Measurements from ENCODE around the gene PRR9. TPM values are rescaled to one million over a fixed set of nuclear protein-coding genes. Genes with fewer than 3 reads are reported as not detected.

Gene PRR9
- total RNA-seq, 4 donors from 2014 or later, result not detected

DNA sequence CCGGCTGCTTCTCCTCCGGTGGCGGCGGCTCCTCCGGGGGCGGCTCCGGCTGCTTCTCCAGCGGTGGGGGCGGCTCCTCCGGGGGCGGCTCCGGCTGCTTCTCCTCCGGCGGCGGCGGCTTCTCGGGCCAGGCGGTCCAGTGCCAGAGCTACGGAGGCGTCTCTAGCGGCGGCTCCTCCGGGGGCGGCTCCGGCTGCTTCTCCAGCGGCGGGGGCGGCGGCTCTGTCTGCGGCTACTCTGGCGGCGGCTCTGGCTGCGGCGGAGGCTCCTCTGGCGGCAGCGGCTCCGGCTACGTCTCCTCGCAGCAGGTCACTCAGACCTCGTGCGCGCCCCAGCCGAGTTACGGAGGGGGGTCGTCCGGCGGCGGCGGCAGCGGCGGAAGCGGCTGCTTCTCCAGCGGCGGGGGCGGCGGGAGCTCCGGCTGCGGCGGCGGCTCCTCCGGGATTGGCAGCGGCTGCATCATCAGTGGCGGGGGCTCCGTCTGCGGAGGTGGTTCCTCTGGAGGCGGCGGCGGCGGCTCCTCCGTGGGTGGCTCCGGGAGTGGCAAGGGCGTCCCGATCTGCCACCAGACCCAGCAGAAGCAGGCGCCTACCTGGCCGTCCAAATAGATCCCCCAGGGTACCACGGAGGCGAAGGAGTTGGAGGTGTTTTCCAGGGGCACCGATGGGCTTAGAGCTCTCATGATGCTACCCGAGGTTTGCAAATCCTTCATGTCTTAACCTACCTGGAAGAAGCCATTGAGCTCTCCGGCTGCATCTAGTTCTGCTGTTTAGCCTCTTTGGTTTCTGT lies 44.1 kb downstream of the PRR9 start:
- whole genome bisulfite sequencing, 2 donors, result 5 to 18% methylated on average over 2 to 3 of the region's 80 CpGs
- peaks cover 0 to 67% (median 0%) of the 10 kb centered on the region in 4 donors for H3K27me3 ChIP-seq
- TF ChIP-seq POLR2A (IDR thresholded peaks at IDR 0.05), result no peak
- TF ChIP-seq, protein P1, sequence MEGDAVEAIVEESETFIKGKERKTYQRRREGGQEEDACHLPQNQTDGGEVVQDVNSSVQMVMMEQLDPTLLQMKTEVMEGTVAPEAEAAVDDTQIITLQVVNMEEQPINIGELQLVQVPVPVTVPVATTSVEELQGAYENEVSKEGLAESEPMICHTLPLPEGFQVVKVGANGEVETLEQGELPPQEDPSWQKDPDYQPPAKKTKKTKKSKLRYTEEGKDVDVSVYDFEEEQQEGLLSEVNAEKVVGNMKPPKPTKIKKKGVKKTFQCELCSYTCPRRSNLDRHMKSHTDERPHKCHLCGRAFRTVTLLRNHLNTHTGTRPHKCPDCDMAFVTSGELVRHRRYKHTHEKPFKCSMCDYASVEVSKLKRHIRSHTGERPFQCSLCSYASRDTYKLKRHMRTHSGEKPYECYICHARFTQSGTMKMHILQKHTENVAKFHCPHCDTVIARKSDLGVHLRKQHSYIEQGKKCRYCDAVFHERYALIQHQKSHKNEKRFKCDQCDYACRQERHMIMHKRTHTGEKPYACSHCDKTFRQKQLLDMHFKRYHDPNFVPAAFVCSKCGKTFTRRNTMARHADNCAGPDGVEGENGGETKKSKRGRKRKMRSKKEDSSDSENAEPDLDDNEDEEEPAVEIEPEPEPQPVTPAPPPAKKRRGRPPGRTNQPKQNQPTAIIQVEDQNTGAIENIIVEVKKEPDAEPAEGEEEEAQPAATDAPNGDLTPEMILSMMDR (IDR thresholded peaks at IDR 0.05), result no peak

DNA sequence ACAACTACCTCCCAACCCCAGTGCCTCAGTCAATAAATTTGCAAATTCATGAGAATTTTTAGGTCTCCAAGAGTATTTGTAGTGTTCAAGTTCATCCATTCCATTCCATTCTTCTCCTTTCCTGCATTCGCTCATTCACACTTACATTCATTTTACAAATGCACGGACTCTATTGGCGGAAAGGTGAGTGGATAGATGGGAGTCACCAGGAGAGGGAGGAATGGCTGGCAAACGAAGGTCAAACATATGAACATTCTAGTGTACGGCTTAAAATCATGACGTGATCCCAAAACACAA lies 44.6 kb downstream of the PRR9 start:
- H3K9me3 ChIP-seq, result no peaks in the 10 kb centered on the region
- no peak for DNase-seq
- TF ChIP-seq, protein P1 (IDR thresholded peaks at IDR 0.05), result no peak
- TF ChIP-seq POLR2A (IDR thresholded peaks at IDR 0.05), result no peak
- peaks cover 0 to 71% (median 0%) of the 10 kb centered on the region in 4 donors for H3K27me3 ChIP-seq
- H3K4me1 ChIP-seq, result peaks cover 7 to 26% (median 14%) of the 10 kb centered on the region in 3 donors
- no peak overlapping the region for H3K27ac ChIP-seq
- peak overlapping the region; percentile 34 to 71 (median 44) for H3K4me3 ChIP-seq
- WGBS, 2 donors, result 45 to 57% methylated on average over 6 of the region's 6 CpGs
- intact Hi-C loops (cut with DNase I), result no loop called here
- no peaks in the 10 kb centered on the region for H3K36me3 ChIP-seq

More for the DNA sequence above, 44.1 kb downstream of the PRR9 start:
- Histone ChIP-seq H3K4me3 (peak overlapping the region; percentile 34 to 71 (median 44)), H3K9me3 (no peaks in the 10 kb centered on the region), H3K36me3 (no peaks in the 10 kb centered on the region), H3K4me1 (peaks cover 7 to 26% (median 14%) of the 10 kb centered on the region in 3 donors), H3K27ac (no peak overlapping the region)
- intact Hi-C loops (cut with DNase I), result no loop called here
- no peak for DNase-seq

DNA sequence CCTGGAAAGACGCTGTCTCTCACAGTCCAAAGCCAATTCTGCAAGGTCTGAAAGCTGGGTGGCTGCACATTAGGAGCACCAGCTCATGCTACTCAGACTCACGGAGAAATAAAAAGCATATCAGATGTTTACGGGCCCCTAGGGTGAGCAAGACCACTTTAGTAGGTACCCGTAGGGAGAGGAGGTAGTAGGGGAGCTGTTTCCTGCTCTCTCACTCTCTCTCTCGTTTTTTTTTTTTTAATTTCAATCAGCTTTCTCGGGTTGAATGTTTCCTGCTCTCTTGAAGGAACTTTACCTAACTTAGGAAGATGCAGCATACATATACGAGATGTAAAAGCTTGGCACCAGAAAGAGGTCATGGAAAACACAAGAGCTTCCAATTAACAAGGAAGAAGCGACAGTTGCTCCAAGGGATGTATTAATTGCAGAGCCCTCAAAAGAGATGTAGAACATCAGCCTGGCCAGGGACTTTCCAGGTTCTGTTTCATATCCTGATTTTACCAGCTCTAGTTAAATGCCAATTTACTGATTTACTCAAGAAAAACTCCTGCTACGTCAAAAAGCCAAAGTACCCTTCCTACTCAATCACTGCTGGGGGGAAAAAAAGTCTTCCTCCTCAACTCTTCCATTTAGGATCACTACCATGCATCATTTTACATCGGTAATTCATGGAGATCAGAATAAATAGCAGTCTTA lies 45.2 kb downstream of the PRR9 start:
- peak overlapping the region in 2 of 4 donors; percentile 53 to 71 for H3K4me3 ChIP-seq
- H3K9me3 ChIP-seq, result no peaks in the 10 kb centered on the region
- no peak overlapping the region for H3K27ac ChIP-seq
- intact Hi-C loops (cut with DNase I), result no loop called here
- WGBS, 2 donors, result 23 to 27% methylated on average over 10 of the region's 10 CpGs
- peaks cover 7 to 26% (median 14%) of the 10 kb centered on the region in 3 donors for H3K4me1 ChIP-seq
- DNase-seq, result no peak
- no peaks in the 10 kb centered on the region for H3K36me3 ChIP-seq
- peaks cover 0 to 76% (median 0%) of the 10 kb centered on the region in 4 donors for H3K27me3 ChIP-seq
- no peak for TF ChIP-seq POLR2A (IDR thresholded peaks at IDR 0.05)
- TF ChIP-seq, protein P1 (IDR thresholded peaks at IDR 0.05), result no peak

DNA sequence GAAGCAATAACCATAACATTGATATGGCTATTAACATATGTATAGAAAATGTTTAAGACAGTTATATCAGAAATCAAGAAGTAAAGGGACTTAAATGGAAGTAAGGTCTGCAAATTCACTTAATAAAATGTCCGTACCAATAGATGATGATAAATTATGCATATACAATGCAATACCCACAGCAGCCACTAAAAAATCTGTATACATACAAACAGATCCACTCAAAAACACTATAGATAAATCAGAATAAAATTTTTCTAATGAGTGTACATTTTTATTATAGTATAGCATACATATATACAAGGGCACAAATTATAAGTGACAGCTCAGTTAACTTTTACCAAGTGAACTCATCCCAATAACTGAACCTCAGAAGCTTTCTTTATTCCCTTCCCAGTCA lies 48.1 kb downstream of the PRR9 start:
- WGBS, 2 donors, result 72 to 79% methylated on average over 1 of the region's 1 CpG
- TF ChIP-seq, protein P1 (IDR thresholded peaks at IDR 0.05), result peak in 1 of 6 experiments; percentile 12
- TF ChIP-seq POLR2A (IDR thresholded peaks at IDR 0.05), result no peak
- no peak for DNase-seq
- Histone ChIP-seq H3K4me3 (no peak overlapping the region), H3K27ac (no peak overlapping the region), H3K9me3 (no peaks in the 10 kb centered on the region), H3K4me1 (peaks cover 7 to 25% (median 14%) of the 10 kb centered on the region in 3 donors), H3K36me3 (no peaks in the 10 kb centered on the region), H3K27me3 (peaks cover 0 to 75% (median 0%) of the 10 kb centered on the region in 4 donors)
- intact Hi-C loops (cut with DNase I), result no loop called here

Other genes with a start within 250 kb of the PRR9 start
- gene SPRR4, start 246.9 kb upstream of the PRR9 start, total RNA-seq, result 1 to 10 TPM in 2 of 4 donors, under 1 TPM in 1, not detected in 1; 0.64 to 6.4 (median 1.3) TPM
- 1,000 to 10,000 TPM in 1 of 4 donors, 100 to 1,000 TPM in 2, 10 to 100 TPM in 1; 57.4 to 1,951 (median 348) TPM for gene SPRR1A, start 233.5 kb upstream of the PRR9 start, total RNA-seq
- over 10,000 TPM in 1 of 4 donors, 1,000 to 10,000 TPM in 3; 7,283 to 22,357 (median 8,768) TPM for gene SPRR3, start 215.8 kb upstream of the PRR9 start, total RNA-seq
- gene SPRR1B, start 186.4 kb upstream of the PRR9 start, total RNA-seq, result 1,000 to 10,000 TPM in 1 of 4 donors, 100 to 1,000 TPM in 3; 102 to 3,090 (median 871) TPM
- 1,000 to 10,000 TPM in 1 of 4 donors, 100 to 1,000 TPM in 2, 1 to 10 TPM in 1; 8.2 to 1,680 (median 542) TPM for gene SPRR2D, start 176.5 kb upstream of the PRR9 start, total RNA-seq
- gene SPRR2A, start 160.1 kb upstream of the PRR9 start, total RNA-seq, result 1,000 to 10,000 TPM in 3 of 4 donors, 10 to 100 TPM in 1; 60.3 to 5,271 (median 1,851) TPM
- gene SPRR2B, start 146.0 kb upstream of the PRR9 start, total RNA-seq, result 10 to 100 TPM in 1 of 4 donors, 1 to 10 TPM in 2, not detected in 1; 1.9 to 99.4 (median 7.0) TPM
- 1,000 to 10,000 TPM in 1 of 4 donors, 100 to 1,000 TPM in 2, 1 to 10 TPM in 1; 4.0 to 3,177 (median 449) TPM for gene SPRR2E, start 123.1 kb upstream of the PRR9 start, total RNA-seq
- gene SPRR2F, start 104.1 kb upstream of the PRR9 start, total RNA-seq, result 1,000 to 10,000 TPM in 1 of 4 donors, 100 to 1,000 TPM in 1, 10 to 100 TPM in 1, under 1 TPM in 1; 0.76 to 1,391 (median 149) TPM
- 1 to 10 TPM in 1 of 4 donors, not detected in 3; 9.0 TPM for gene SPRR2G, start 66.7 kb upstream of the PRR9 start, total RNA-seq
- gene LELP1, start 14.2 kb upstream of the PRR9 start, total RNA-seq, result not detected
- not detected for gene LORICRIN, start 42.1 kb downstream of the PRR9 start, total RNA-seq
- 10 to 100 TPM; 14.3 to 44.0 (median 23.8) TPM for gene PGLYRP3, start 95.4 kb downstream of the PRR9 start, total RNA-seq
- 10 to 100 TPM in 1 of 4 donors, 1 to 10 TPM in 3; 4.2 to 15.1 (median 6.9) TPM for gene PGLYRP4, start 131.3 kb downstream of the PRR9 start, total RNA-seq
- over 10,000 TPM; 15,145 to 90,256 (median 57,331) TPM for gene S100A9, start 140.3 kb downstream of the PRR9 start, total RNA-seq
- 100 to 1,000 TPM in 1 of 4 donors, 10 to 100 TPM in 3; 16.2 to 154 (median 49.0) TPM for gene S100A12, start 158.0 kb downstream of the PRR9 start, total RNA-seq
- over 10,000 TPM in 3 of 4 donors, 1,000 to 10,000 TPM in 1; 4,308 to 17,245 (median 15,998) TPM for gene S100A8, start 173.5 kb downstream of the PRR9 start, total RNA-seq
- gene S100A7A, start 198.9 kb downstream of the PRR9 start, total RNA-seq, result 10 to 100 TPM in 1 of 4 donors, 1 to 10 TPM in 2, not detected in 1; 6.7 to 72.9 (median 8.1) TPM
- 1,000 to 10,000 TPM in 2 of 4 donors, 100 to 1,000 TPM in 1, 1 to 10 TPM in 1; 8.8 to 9,163 (median 3,171) TPM for gene S100A7, start 243.1 kb downstream of the PRR9 start, total RNA-seq

Data from esophagus squamous epithelium (tissue), 5 donors.